Measurements from ENCODE around the gene B3GALNT2. TPM values are rescaled to one million over a fixed set of nuclear protein-coding genes. Genes with fewer than 3 reads are reported as not detected.

Gene B3GALNT2
- total RNA-seq, 1 donor from 2014 or later, result 15.9 TPM

GRCh38 chr1:235455823-235456222 lies 48.4 kb downstream of the B3GALNT2 start:
- Mint-ChIP-seq H3K27ac (ENCODE audit: unreplicated experiment) (no peak overlapping the region), H3K4me1 (ENCODE audit: unreplicated experiment) (no peaks in the 10 kb centered on the region), H3K36me3 (ENCODE audit: low read depth, unreplicated experiment) (peaks cover under 1% of the 10 kb centered on the region), H3K27me3 (ENCODE audit: unreplicated experiment) (no peaks in the 10 kb centered on the region), H3K9me3 (ENCODE audit: unreplicated experiment) (no peaks in the 10 kb centered on the region), H3K4me3 (ENCODE audit: unreplicated experiment) (no peak overlapping the region)
- no peak for DNase-seq (ENCODE audit: low spot score)
- no peak for TF ChIP-seq CTCF (IDR thresholded peaks at IDR 0.05; ENCODE audit: unreplicated experiment)

- no peaks in the 10 kb centered on the region for H3K27me3 Mint-ChIP-seq (ENCODE audit: unreplicated experiment)
- no peaks in the 10 kb centered on the region for H3K9me3 Mint-ChIP-seq (ENCODE audit: unreplicated experiment)
- H3K27ac Mint-ChIP-seq (ENCODE audit: unreplicated experiment), result no peak overlapping the region
- H3K4me1 Mint-ChIP-seq (ENCODE audit: unreplicated experiment), result no peaks in the 10 kb centered on the region
- no peak for DNase-seq (ENCODE audit: low spot score)
- H3K4me3 Mint-ChIP-seq (ENCODE audit: unreplicated experiment), result no peak overlapping the region
- peaks cover 8% of the 10 kb centered on the region for H3K36me3 Mint-ChIP-seq (ENCODE audit: low read depth, unreplicated experiment)
- no peak for TF ChIP-seq CTCF (IDR thresholded peaks at IDR 0.05; ENCODE audit: unreplicated experiment)
Observed at GRCh38 chr1:235455097-235455496, 49.2 kb downstream of the B3GALNT2 start.

GRCh38 chr1:235454021-235454420 lies 50.2 kb downstream of the B3GALNT2 start:
- Mint-ChIP-seq H3K27me3 (ENCODE audit: unreplicated experiment) (no peaks in the 10 kb centered on the region), H3K4me1 (ENCODE audit: unreplicated experiment) (no peaks in the 10 kb centered on the region), H3K36me3 (ENCODE audit: low read depth, unreplicated experiment) (peaks cover 10% of the 10 kb centered on the region), H3K4me3 (ENCODE audit: unreplicated experiment) (no peak overlapping the region), H3K9me3 (ENCODE audit: unreplicated experiment) (no peaks in the 10 kb centered on the region), H3K27ac (ENCODE audit: unreplicated experiment) (no peak overlapping the region)
- no peak for TF ChIP-seq CTCF (IDR thresholded peaks at IDR 0.05; ENCODE audit: unreplicated experiment)
- no peak for DNase-seq (ENCODE audit: low spot score)

GRCh38 chr1:235450886-235451483 lies 53.3 kb downstream of the B3GALNT2 start:
- Mint-ChIP-seq H3K36me3 (ENCODE audit: low read depth, unreplicated experiment) (peaks cover 13% of the 10 kb centered on the region), H3K4me3 (ENCODE audit: unreplicated experiment) (no peak overlapping the region), H3K4me1 (ENCODE audit: unreplicated experiment) (no peaks in the 10 kb centered on the region), H3K27ac (ENCODE audit: unreplicated experiment) (peak overlapping the region; percentile 21), H3K9me3 (ENCODE audit: unreplicated experiment) (no peaks in the 10 kb centered on the region), H3K27me3 (ENCODE audit: unreplicated experiment) (peaks cover 2% of the 10 kb centered on the region)
- no peak for TF ChIP-seq CTCF (IDR thresholded peaks at IDR 0.05; ENCODE audit: unreplicated experiment)
- DNase-seq (ENCODE audit: low spot score), result no peak

GRCh38 chr1:235450433-235450832 lies 53.8 kb downstream of the B3GALNT2 start:
- Mint-ChIP-seq H3K27ac (ENCODE audit: unreplicated experiment) (no peak overlapping the region), H3K4me3 (ENCODE audit: unreplicated experiment) (no peak overlapping the region), H3K36me3 (ENCODE audit: low read depth, unreplicated experiment) (peaks cover 13% of the 10 kb centered on the region), H3K4me1 (ENCODE audit: unreplicated experiment) (no peaks in the 10 kb centered on the region), H3K9me3 (ENCODE audit: unreplicated experiment) (no peaks in the 10 kb centered on the region), H3K27me3 (ENCODE audit: unreplicated experiment) (peaks cover 2% of the 10 kb centered on the region)
- no peak for TF ChIP-seq CTCF (IDR thresholded peaks at IDR 0.05; ENCODE audit: unreplicated experiment)
- DNase-seq (ENCODE audit: low spot score), result no peak

All from endothelial cell (in vitro differentiated cells).